NOMO-1 (cell line): ENCODE data around the gene PHLPP2.
"Not testable (repeated sequence)": the region's sequence is repeated elsewhere in the genome, so short reads cannot be mapped to it uniquely, and the experiment has no call there.

ENCODE experiments used
- DNase-seq, 2 experiments: peaks; one replicate each; lab custom pipeline; 2025; ENCODE audit not compliant: unreplicated experiment in 2 of 2; lab: John Stamatoyannopoulos, UW

PHLPP2 gene

GRCh38 chr16:71626858-71627213, 97.7 kb downstream of the PHLPP2 start:
- no peak for DNase-seq

GRCh38 chr16:71626018-71626857, 98.3 kb downstream of the PHLPP2 start, which contains the start of gene MARVELD3:
Gene MARVELD3, plus strand, starts transcription at chr16:71626184. Its CDS starts 46 bp downstream, at chr16:71626230.
- DNase-seq, result no peak

- DNase-seq, result no peak
Measured at GRCh38 chr16:71625113-71625850, 99.2 kb downstream of the PHLPP2 start.

- no peak for DNase-seq
Measured at GRCh38 chr16:71623597-71623996, 100.9 kb downstream of the PHLPP2 start.

- DNase-seq, result no peak
Measured at GRCh38 chr16:71622088-71622487, 102.4 kb downstream of the PHLPP2 start.

- DNase-seq, result no peak
Measured at GRCh38 chr16:71618429-71618828, 106.1 kb downstream of the PHLPP2 start.

GRCh38 chr16:71614956-71615355, 109.5 kb downstream of the PHLPP2 start:
- not testable (repeated sequence) for DNase-seq

GRCh38 chr16:71610936-71611871, 113.3 kb downstream of the PHLPP2 start:
- DNase-seq, result peak; percentile 38

GRCh38 chr16:71610447-71610846, 114.1 kb downstream of the PHLPP2 start:
- no peak for DNase-seq

GRCh38 chr16:71609066-71609465, 115.4 kb downstream of the PHLPP2 start:
- DNase-seq, result no peak

- DNase-seq, result no peak
Measured at GRCh38 chr16:71600822-71601221, 123.7 kb downstream of the PHLPP2 start.

GRCh38 chr16:71598426-71598825, 126.1 kb downstream of the PHLPP2 start:
- not testable (repeated sequence) for DNase-seq

GRCh38 chr16:71595340-71595826, 129.1 kb downstream of the PHLPP2 start:
- not testable (repeated sequence) for DNase-seq
